HEK293T (cell line): ENCODE measurements around the gene EXTL1.

Experiments
- CTCF ChIA-PET: fragments of 350-600 bp; formaldehyde crosslinking; extraction: SDS; loops from one replicate; lab custom pipeline; 2021; ENCODE audit warnings: antibody characterized with exemption, inconsistent platforms; lab: Yijun Ruan, JAX
- POLR2A ChIA-PET: fragments of 350-600 bp; formaldehyde crosslinking; extraction: SDS; loops from one replicate; lab custom pipeline; 2020; ENCODE audit warnings: antibody characterized with exemption, inconsistent platforms; lab: Yijun Ruan, JAX
- DNase-seq: peaks from one replicate; pipeline ENCODE4 v3.0.0; 2012; ENCODE audit warnings: mixed read lengths; ENCODE audit errors: extremely low spot score
- ARNT ChIP-seq: fragments of 450-650 bp; IDR thresholded peaks from 2 replicates; pipeline ENCODE4 v1.6.1; 2017; ENCODE audit warnings: mild to moderate bottlenecking
- BHLHE40 ChIP-seq: fragments of 450-650 bp; IDR thresholded peaks from 2 replicates; pipeline ENCODE4 v1.6.1; 2016; ENCODE audit warnings: mild to moderate bottlenecking, moderate library complexity, borderline replicate concordance
- CTBP1 ChIP-seq: fragments of 450-650 bp; IDR thresholded peaks from 2 replicates; pipeline ENCODE4 v1.6.1; 2016; ENCODE audit warnings: borderline replicate concordance
- ELF4 ChIP-seq: fragments of 450-650 bp; IDR thresholded peaks from 2 replicates; pipeline ENCODE4 v1.6.1; 2017; ENCODE audit warnings: antibody characterized with exemption
- FOXA1 ChIP-seq: fragments of 450-650 bp; IDR thresholded peaks from 2 replicates; pipeline ENCODE4 v1.6.1; 2016; ENCODE audit warnings: mild to moderate bottlenecking
- FOXK2 ChIP-seq: fragments of 450-650 bp; IDR thresholded peaks from 2 replicates; pipeline ENCODE4 v1.6.1; 2016; ENCODE audit warnings: mild to moderate bottlenecking
- FOXM1 ChIP-seq: fragments of 450-650 bp; IDR thresholded peaks from 2 replicates; pipeline ENCODE4 v1.6.1; 2017; ENCODE audit warnings: mild to moderate bottlenecking, borderline replicate concordance
- HDGF ChIP-seq: fragments of 450-650 bp; IDR thresholded peaks from 2 replicates; pipeline ENCODE4 v1.6.1; 2017; ENCODE audit warnings: antibody characterized with exemption, borderline replicate concordance
- L3MBTL2 ChIP-seq: fragments of 450-650 bp; conservative IDR thresholded peaks from 2 replicates; pipeline ENCODE4 v1.6.1; 2016; ENCODE audit warnings: mild to moderate bottlenecking
- LEF1 ChIP-seq: fragments of 450-650 bp; IDR thresholded peaks from 2 replicates; pipeline ENCODE4 v1.6.1; 2017; ENCODE audit warnings: mild to moderate bottlenecking, borderline replicate concordance
- NFRKB ChIP-seq: fragments of 450-650 bp; IDR thresholded peaks from 2 replicates; pipeline ENCODE4 v1.6.1; 2016; ENCODE audit warnings: mild to moderate bottlenecking, moderate library complexity
- PKNOX1 ChIP-seq: fragments of 450-650 bp; IDR thresholded peaks from 2 replicates; pipeline ENCODE4 v1.6.1; 2016
- SP1 ChIP-seq: fragments of 450-650 bp; IDR thresholded peaks from 2 replicates; pipeline ENCODE4 v1.6.1; 2017
- SUZ12 ChIP-seq: fragments of 450-650 bp; IDR thresholded peaks from 2 replicates; pipeline ENCODE4 v1.6.1; 2016; ENCODE audit warnings: mild to moderate bottlenecking
- TARDBP ChIP-seq: fragments of 450-650 bp; IDR thresholded peaks from 2 replicates; pipeline ENCODE4 v1.6.1; 2016
- ZNF384 ChIP-seq: fragments of 450-650 bp; IDR thresholded peaks from 2 replicates; pipeline ENCODE4 v1.6.1; 2016

The EXTL1 gene

GRCh38 chr1:26035203-26035958, 13.8 kb downstream of the EXTL1 start:
- peak; percentile 89 for TF ChIP-seq L3MBTL2
- no peak for TF ChIP-seq FOXM1
- ChIA-PET CTCF (interaction anchor here (0.6 to 1.8 kb wide), 14 partner anchors 8 to 134 kb away, joined by 3 to 22 read pairs (median 4); partner anchors contain the start of genes C1orf232, SLC30A2 and ZNF593), POLR2A (interaction anchor here (0.6 to 2.0 kb wide), 12 partner anchors 8 to 397 kb away, joined by 3 to 14 read pairs (median 4); partner anchors contain the start of genes CEP85, DHDDS and PDIK1L)
- peak; percentile 97 for DNase-seq

- peak; percentile 91 for DNase-seq
- CTCF ChIA-PET: interaction anchor here (0.6 to 1.8 kb wide), 15 partner anchors 10 to 249 kb away, joined by 3 to 22 read pairs (median 4); partner anchors contain the start of genes EXTL1, SLC30A2 and ZNF593
- no peak for TF ChIP-seq PKNOX1
- no peak for TF ChIP-seq NFRKB
- no peak for TF ChIP-seq SUZ12
- no peak; the same call in 1 of the 2 replicates for TF ChIP-seq L3MBTL2
- TF ChIP-seq ARNT: no peak
- no peak for TF ChIP-seq LEF1
- no peak for TF ChIP-seq HDGF
- TF ChIP-seq ELF4: no peak
- TF ChIP-seq TARDBP: no peak
- TF ChIP-seq FOXA1: no peak
- TF ChIP-seq CTBP1: no peak
- no peak for TF ChIP-seq SP1
- TF ChIP-seq ZNF384: no peak
- TF ChIP-seq BHLHE40: no peak
- no peak for TF ChIP-seq FOXK2
- no peak for TF ChIP-seq FOXM1
- POLR2A ChIA-PET: interaction anchor here (1.0 to 2.0 kb wide), 7 partner anchors 8 to 130 kb away, joined by 3 to 14 read pairs (median 7); partner anchors contain the start of genes PDIK1L and STMN1
These were observed 14.6 kb downstream of the EXTL1 start for GRCh38 chr1:26035959-26036755.

GRCh38 chr1:26036756-26037281, 15.2 kb downstream of the EXTL1 start:
- ChIA-PET POLR2A (interaction anchor here (1.0 to 2.0 kb wide), 7 partner anchors 7 to 131 kb away, joined by 3 to 14 read pairs (median 7); partner anchors contain the start of genes PDIK1L and STMN1), CTCF (interaction anchor here (0.6 to 1.8 kb wide), 11 partner anchors 9 to 249 kb away, joined by 3 to 22 read pairs (median 4); partner anchors contain the start of genes EXTL1, SLC30A2 and ZNF593)
- DNase-seq: no peak
- TF ChIP-seq ARNT (no peak), PKNOX1 (no peak), FOXK2 (no peak), HDGF (no peak), BHLHE40 (no peak), NFRKB (no peak), SUZ12 (no peak), L3MBTL2 (no peak)

DNA sequence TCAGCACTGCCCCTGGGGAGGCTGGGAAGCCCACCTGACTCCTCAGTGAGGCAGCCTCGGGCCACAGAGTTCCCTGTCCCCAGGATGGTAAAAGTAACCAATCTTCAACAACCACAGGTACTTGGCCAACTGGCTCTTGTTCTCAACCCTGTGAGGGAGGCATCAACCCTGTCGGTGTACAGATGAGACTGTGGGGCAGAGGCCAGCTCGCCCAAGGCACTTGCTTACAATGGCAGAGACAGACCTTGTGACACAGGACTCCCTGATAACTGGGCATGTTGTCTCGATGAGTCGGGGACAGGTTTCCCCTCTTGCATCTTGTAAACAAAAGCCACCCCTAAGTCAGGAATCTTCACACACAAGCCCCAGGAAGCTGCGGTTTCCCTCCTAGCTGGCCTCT, 16.3 kb downstream of the EXTL1 start:
- ChIA-PET CTCF (no interaction called here), POLR2A (interaction anchor here (1.2 kb wide), 1 partner anchor 75 kb away, joined by 3 read pairs; no protein-coding TSS in a partner anchor)
- no peak for DNase-seq
- no peak for TF ChIP-seq FOXK2
- TF ChIP-seq FOXM1: no peak
- no peak for TF ChIP-seq TARDBP
- no peak for TF ChIP-seq LEF1
- TF ChIP-seq PKNOX1: no peak

- TF ChIP-seq L3MBTL2 (no peak), ELF4 (no peak), HDGF (no peak), FOXA1 (no peak), FOXK2 (no peak), TARDBP (no peak), LEF1 (no peak), SP1 (no peak), ZNF384 (no peak), SUZ12 (no peak), BHLHE40 (no peak), NFRKB (no peak), PKNOX1 (no peak), CTBP1 (no peak), FOXM1 (no peak)
- POLR2A ChIA-PET: interaction anchor here (1.2 kb wide), 1 partner anchor 74 kb away, joined by 3 read pairs; no protein-coding TSS in a partner anchor
- CTCF ChIA-PET: no interaction called here
- no peak for DNase-seq
These were observed 16.9 kb downstream of the EXTL1 start for GRCh38 chr1:26038477-26038876.
